NB4 (cell line): Measurements from ENCODE around the gene CYP26B1.

Source experiments
- DNase-seq: peaks from one replicate; pipeline ENCODE4 v3.0.0; 2010; ENCODE audit warnings: low read depth
- H3K4me3 ChIP-seq: one replicate; pipeline ENCODE4 v1.5.1; 2011; ENCODE audit warnings: mild to moderate bottlenecking, low read depth, low read length, moderate library complexity
- CTCF ChIP-seq: IDR thresholded peaks from one replicate; pipeline ENCODE4 v1.5.1; 2012; ENCODE audit warnings: low read depth, low read length
- MYC ChIP-seq: IDR thresholded peaks from 2 replicates; pipeline ENCODE4 v1.6.1; 2011; ENCODE audit warnings: low read depth, low read length
- POLR2A ChIP-seq: IDR thresholded peaks from 2 replicates; pipeline ENCODE4 v1.6.1; 2011; ENCODE audit warnings: mild to moderate bottlenecking; ENCODE audit not compliant: insufficient read length; ENCODE audit errors: extremely low read depth
- TF ChIP-seq, protein P1 (sequence below): IDR thresholded peaks from 2 replicates; pipeline ENCODE4 v1.6.1; 2011; ENCODE audit warnings: low read depth, low read length

CYP26B1 gene, protein sequence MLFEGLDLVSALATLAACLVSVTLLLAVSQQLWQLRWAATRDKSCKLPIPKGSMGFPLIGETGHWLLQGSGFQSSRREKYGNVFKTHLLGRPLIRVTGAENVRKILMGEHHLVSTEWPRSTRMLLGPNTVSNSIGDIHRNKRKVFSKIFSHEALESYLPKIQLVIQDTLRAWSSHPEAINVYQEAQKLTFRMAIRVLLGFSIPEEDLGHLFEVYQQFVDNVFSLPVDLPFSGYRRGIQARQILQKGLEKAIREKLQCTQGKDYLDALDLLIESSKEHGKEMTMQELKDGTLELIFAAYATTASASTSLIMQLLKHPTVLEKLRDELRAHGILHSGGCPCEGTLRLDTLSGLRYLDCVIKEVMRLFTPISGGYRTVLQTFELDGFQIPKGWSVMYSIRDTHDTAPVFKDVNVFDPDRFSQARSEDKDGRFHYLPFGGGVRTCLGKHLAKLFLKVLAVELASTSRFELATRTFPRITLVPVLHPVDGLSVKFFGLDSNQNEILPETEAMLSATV

DNA sequence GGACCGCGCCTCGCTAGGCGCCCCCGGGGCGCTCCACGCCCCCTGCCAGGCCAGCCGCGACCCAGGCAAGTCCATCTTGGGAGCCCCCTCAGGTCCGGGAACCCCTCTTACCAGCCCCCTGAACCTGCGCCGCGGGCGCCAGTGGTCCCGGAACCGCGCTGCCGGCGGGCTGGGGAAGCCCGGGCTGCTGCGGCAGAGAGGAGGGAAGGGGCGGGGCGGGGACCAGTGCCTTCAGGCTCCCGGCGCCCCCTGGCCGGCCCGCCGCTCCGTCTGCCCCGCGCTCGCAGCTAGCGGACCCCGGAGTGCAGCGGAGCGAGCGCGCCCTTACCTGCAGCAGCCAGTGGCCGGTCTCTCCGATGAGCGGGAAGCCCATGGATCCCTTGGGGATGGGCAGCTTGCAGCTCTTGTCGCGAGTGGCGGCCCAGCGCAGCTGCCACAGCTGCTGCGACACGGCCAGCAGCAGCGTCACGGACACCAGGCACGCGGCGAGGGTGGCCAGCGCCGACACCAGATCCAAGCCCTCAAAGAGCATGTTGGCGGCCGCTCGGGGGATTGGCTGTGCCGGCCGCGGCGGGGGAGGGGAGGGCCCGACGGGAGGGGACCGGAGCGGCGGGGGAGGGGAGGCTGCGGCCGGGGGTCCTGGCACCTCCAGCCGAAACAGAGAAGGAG is at the start of gene CYP26B1:
TSS of gene CYP26B1 (minus strand) at position 560 of the 669 bp plus-strand sequence. CDS start at position 532, 28 bp downstream.
- no peak for DNase-seq

DNA sequence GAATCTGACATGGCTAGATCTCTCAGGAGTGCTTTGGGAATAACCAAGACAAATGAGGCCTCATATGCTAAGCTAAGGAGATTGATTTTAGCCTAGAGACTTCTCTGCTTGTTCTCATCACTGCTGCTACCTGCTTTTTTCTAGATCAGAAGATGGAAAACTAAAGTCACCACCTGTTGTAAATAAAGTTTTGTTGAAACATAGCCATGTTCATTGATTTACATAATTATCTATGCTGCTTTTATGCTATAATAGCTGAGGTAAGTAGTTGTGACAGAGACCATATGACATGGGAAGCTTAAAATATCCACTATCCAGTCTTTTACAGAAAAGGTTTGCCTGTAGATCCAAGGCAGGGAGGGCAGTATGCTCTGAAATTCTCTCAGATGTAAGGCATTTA is 46.1 kb upstream of the CYP26B1 start:
- no peak for DNase-seq
- TF ChIP-seq MYC (no peak), CTCF (no peak), POLR2A (no peak)
- TF ChIP-seq, protein P1, sequence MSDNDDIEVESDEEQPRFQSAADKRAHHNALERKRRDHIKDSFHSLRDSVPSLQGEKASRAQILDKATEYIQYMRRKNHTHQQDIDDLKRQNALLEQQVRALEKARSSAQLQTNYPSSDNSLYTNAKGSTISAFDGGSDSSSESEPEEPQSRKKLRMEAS: no peak
- no peak overlapping the region for H3K4me3 ChIP-seq

More for the DNA sequence above, at the start of gene CYP26B1:
- peak within 1 kb of the TSS; percentile 52 for H3K4me3 ChIP-seq
- no peak for TF ChIP-seq CTCF
- TF ChIP-seq POLR2A: no peak
- no peak for TF ChIP-seq MYC
- TF ChIP-seq, protein P1: no peak

DNA sequence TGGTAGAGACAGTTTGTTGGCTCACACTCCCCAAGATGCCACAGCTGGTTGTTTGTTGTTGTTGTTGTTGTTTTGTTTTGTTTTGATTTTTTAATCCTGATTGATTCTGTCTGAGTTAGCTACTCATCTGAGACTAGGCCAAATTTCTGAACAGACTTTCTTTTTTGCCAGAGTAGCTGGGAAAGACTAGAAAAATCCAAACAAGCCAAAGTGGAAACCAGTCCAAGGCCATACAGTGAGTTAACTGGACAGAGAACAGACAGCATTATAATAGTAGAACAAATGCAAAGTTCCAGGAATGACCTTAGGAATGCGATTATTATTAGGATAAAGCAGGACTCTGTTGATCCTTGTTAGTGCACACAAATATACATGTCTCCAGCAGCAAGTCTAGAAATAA is 43.8 kb upstream of the CYP26B1 start:
- TF ChIP-seq POLR2A (no peak), MYC (no peak)
- TF ChIP-seq, protein P1: no peak
- DNase-seq: no peak
- no peak overlapping the region for H3K4me3 ChIP-seq

- DNase-seq: no peak
Observed at GRCh38 chr2:72185206-72185605, 37.5 kb upstream of the CYP26B1 start.

DNA sequence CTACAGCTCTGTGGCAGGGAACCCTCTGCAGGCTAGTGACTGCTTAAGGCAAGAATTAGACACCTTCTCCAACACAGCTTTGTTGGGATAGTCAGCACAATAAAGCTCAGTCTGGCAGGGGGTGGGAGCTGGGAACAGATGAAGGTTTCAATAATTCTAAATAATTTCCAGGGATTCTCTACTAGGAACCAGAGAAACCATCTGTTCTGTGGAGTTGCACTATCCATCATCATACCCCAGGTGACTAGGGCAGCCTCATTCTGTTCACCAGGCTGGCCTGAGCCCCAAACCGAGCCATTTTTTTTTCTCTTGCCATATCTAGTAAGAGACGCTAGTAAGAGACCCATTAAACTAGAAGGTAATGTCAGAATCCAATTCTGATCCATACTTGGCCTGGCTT is 35.8 kb upstream of the CYP26B1 start:
- DNase-seq: no peak
- H3K4me3 ChIP-seq: no peak overlapping the region
- TF ChIP-seq MYC (no peak), CTCF (no peak), POLR2A (no peak)
- TF ChIP-seq, protein P1: no peak

More at GRCh38 chr2:72185206-72185605, 37.5 kb upstream of the CYP26B1 start:
- no peak overlapping the region for H3K4me3 ChIP-seq
- TF ChIP-seq, protein P1: no peak
- no peak for TF ChIP-seq POLR2A
- TF ChIP-seq CTCF: no peak
- no peak for TF ChIP-seq MYC

- no peak for TF ChIP-seq MYC
- TF ChIP-seq CTCF: no peak
- TF ChIP-seq, protein P1: no peak
- no peak for TF ChIP-seq POLR2A
- no peak for DNase-seq
- H3K4me3 ChIP-seq: no peak overlapping the region
Observed at GRCh38 chr2:72183016-72183415, 35.4 kb upstream of the CYP26B1 start.
